HG03175 (cell line): Measurements from ENCODE around the gene RHOV.

ENCODE experiments used
- ATAC-seq: cut with Tn5 transposase; IDR thresholded peaks from one replicate; pipeline ENCODE4 v1.9.1; 2021; ENCODE audit warnings: mild to moderate bottlenecking, moderate library complexity; ENCODE audit not compliant: unreplicated experiment

The RHOV gene

GRCh38 chr15:40873694-40874561 lies at the start of gene RHOV:
Gene RHOV (minus strand): TSS chr15:40874234. CDS start chr15:40874139, 95 bp downstream.
- peak; percentile 44 for ATAC-seq

GRCh38 chr15:40923551-40923950 lies 49.5 kb upstream of the RHOV start:
- no peak for ATAC-seq

- no peak for ATAC-seq
These were observed 48.6 kb upstream of the RHOV start for GRCh38 chr15:40922608-40923005.

- ATAC-seq = no peak
These were observed 48.0 kb upstream of the RHOV start for GRCh38 chr15:40921949-40922607.

- no peak for ATAC-seq
These were observed 44.9 kb upstream of the RHOV start for GRCh38 chr15:40918799-40919392.

GRCh38 chr15:40918146-40918798 lies 44.2 kb upstream of the RHOV start:
- no peak for ATAC-seq

- no peak for ATAC-seq
These were observed 43.6 kb upstream of the RHOV start for GRCh38 chr15:40917585-40917984.

GRCh38 chr15:40915679-40916078 lies 41.6 kb upstream of the RHOV start:
- no peak for ATAC-seq

- ATAC-seq = no peak
These were observed 41.2 kb upstream of the RHOV start for GRCh38 chr15:40915116-40915661.

- ATAC-seq = no peak
These were observed 40.5 kb upstream of the RHOV start for GRCh38 chr15:40914486-40914885.

- no peak for ATAC-seq
These were observed 40.0 kb upstream of the RHOV start for GRCh38 chr15:40914013-40914412.

GRCh38 chr15:40912478-40912877 lies 38.4 kb upstream of the RHOV start:
- no peak for ATAC-seq

GRCh38 chr15:40911693-40912092 lies 37.7 kb upstream of the RHOV start:
- ATAC-seq = no peak

GRCh38 chr15:40911141-40911540 lies 37.1 kb upstream of the RHOV start:
- ATAC-seq = no peak

GRCh38 chr15:40909662-40910630 lies 35.9 kb upstream of the RHOV start:
- ATAC-seq = no peak

- ATAC-seq = no peak
These were observed 34.1 kb upstream of the RHOV start for GRCh38 chr15:40908095-40908494.

GRCh38 chr15:40906991-40907802 lies 33.2 kb upstream of the RHOV start:
- peak; percentile 23 for ATAC-seq

GRCh38 chr15:40906091-40906990 lies 32.3 kb upstream of the RHOV start:
- peak; percentile 73 for ATAC-seq
